OCI-LY7 (cell line): ENCODE data around the gene SRBD1.

Experiments
- CTCF ChIP-seq: fragments of 200-600 bp; sonication (generic); conservative IDR thresholded peaks from 2 replicates; pipeline ENCODE4 v1.5.1; 2014; ENCODE audit warnings: mild to moderate bottlenecking, antibody characterized with exemption, low read length, moderate library complexity, mixed read lengths
- EZH2phosphoT487 ChIP-seq: fragments of 200-600 bp; sonication (generic); IDR thresholded peaks from 2 replicates; pipeline ENCODE4 v1.6.1; 2018; ENCODE audit warnings: low read depth, borderline replicate concordance, mild to moderate bottlenecking, mixed run types, antibody characterized with exemption, low read length, moderate library complexity, mixed read lengths

GRCh38 chr2:45352506-45352905 lies 258.6 kb downstream of the SRBD1 start:
- TF ChIP-seq CTCF (no peak), EZH2phosphoT487 (no peak)
